GM23338 (cell line): ENCODE data around the gene WT1. TPM values are rescaled to one million over a fixed set of nuclear protein-coding genes. Genes with fewer than 3 reads are reported as not detected.

Experiments
- ATAC-seq: fragments of 200-7000 bp; cut with Tn5 transposase; 3 replicates; pipeline ENCODE4 v1.9.1; 2020
- DNase-seq: peaks from one replicate; pipeline ENCODE4 v3.0.0-alpha.2; 2015; ENCODE audit warnings: low spot score
- H2AFZ ChIP-seq: fragments of 200-600 bp; sonication (generic); 2 replicates; pipeline ENCODE4 v1.8.0; 2016; ENCODE audit warnings: antibody characterized with exemption, mild to moderate bottlenecking, moderate library complexity
- H3F3A ChIP-seq: fragments of 200-600 bp; sonication (generic); replicated peaks from 2 replicates; pipeline ENCODE4 v1.8.0; 2017; ENCODE audit warnings: antibody characterized with exemption, mixed run types, low read depth
- H3K27ac ChIP-seq: fragments of 200-600 bp; sonication (generic); 2 replicates; pipeline ENCODE4 v1.6.1; 2016; ENCODE audit warnings: low read depth
- H3K27me3 ChIP-seq: fragments of 200-600 bp; sonication (generic); 2 replicates; pipeline ENCODE4 v1.8.0; 2016; ENCODE audit warnings: mild to moderate bottlenecking, mixed run types, moderate library complexity; ENCODE audit not compliant: insufficient read depth
- H3K36me3 ChIP-seq: fragments of 200-600 bp; sonication (generic); 2 replicates; pipeline ENCODE4 v1.8.0; 2016; ENCODE audit warnings: mild to moderate bottlenecking; ENCODE audit not compliant: insufficient read depth
- H3K4me1 ChIP-seq: fragments of 200-600 bp; sonication (generic); 2 replicates; pipeline ENCODE4 v1.8.0; 2016; ENCODE audit warnings: mild to moderate bottlenecking, moderate library complexity; ENCODE audit not compliant: insufficient read depth
- H3K4me2 ChIP-seq: fragments of 200-600 bp; sonication (generic); 2 replicates; pipeline ENCODE4 v1.7.1; 2017; ENCODE audit warnings: mixed run types
- H3K4me3 ChIP-seq: fragments of 200-600 bp; sonication (generic); 2 replicates; pipeline ENCODE4 v1.6.1; 2016; ENCODE audit warnings: mixed run types
- H3K79me2 ChIP-seq: fragments of 200-600 bp; sonication (generic); replicated peaks from 2 replicates; pipeline ENCODE4 v1.8.0; 2017; ENCODE audit warnings: mild to moderate bottlenecking; ENCODE audit not compliant: insufficient read depth
- H3K9me2 ChIP-seq: fragments of 200-600 bp; sonication (generic); 2 replicates; pipeline ENCODE4 v1.8.0; 2017; ENCODE audit not compliant: insufficient read depth
- H4K20me1 ChIP-seq: fragments of 200-600 bp; sonication (generic); replicated peaks from 2 replicates; pipeline ENCODE4 v1.8.0; 2017; ENCODE audit warnings: mild to moderate bottlenecking; ENCODE audit not compliant: insufficient read depth
- H3K27ac Mint-ChIP-seq: 2 replicates; pipeline ENCODE4 v1.8.0; 2020; ENCODE audit warnings: inconsistent platforms, mild to moderate bottlenecking, moderate library complexity, mixed read lengths
- H3K27me3 Mint-ChIP-seq: 3 replicates; pipeline ENCODE4 v1.8.0; 2022; ENCODE audit warnings: low read depth, mild to moderate bottlenecking, moderate library complexity, mixed read lengths, inconsistent platforms; ENCODE audit not compliant: insufficient read depth, poor library complexity
- H3K36me3 Mint-ChIP-seq: 3 replicates; pipeline ENCODE4 v1.8.0; 2021; ENCODE audit warnings: low read depth, mild to moderate bottlenecking, inconsistent platforms, moderate library complexity, mixed read lengths
- H3K4me1 Mint-ChIP-seq: 3 replicates; pipeline ENCODE4 v1.8.0; 2020; ENCODE audit warnings: mild to moderate bottlenecking, inconsistent platforms, mixed read lengths
- H3K4me3 Mint-ChIP-seq: 3 replicates; pipeline ENCODE4 v1.8.0; 2021; ENCODE audit warnings: moderate library complexity, mild to moderate bottlenecking, inconsistent platforms, mixed read lengths
- H3K9me3 Mint-ChIP-seq: 3 replicates; pipeline ENCODE4 v1.8.0; 2020; ENCODE audit warnings: moderate library complexity, mild to moderate bottlenecking, inconsistent platforms, mixed read lengths
- EZH2 ChIP-seq: fragments of 200-600 bp; sonication (generic); IDR thresholded peaks from one replicate; pipeline ENCODE4 v1.8.0; 2017; ENCODE audit warnings: antibody characterized with exemption, mild to moderate bottlenecking, low read depth; ENCODE audit not compliant: unreplicated experiment
- EZH2phosphoT487 ChIP-seq: fragments of 200-600 bp; sonication (generic); IDR thresholded peaks from one replicate; pipeline ENCODE4 v1.8.1; 2018; ENCODE audit warnings: antibody characterized with exemption; ENCODE audit not compliant: unreplicated experiment
- JUNB ChIP-seq: IDR thresholded peaks from one replicate; pipeline ENCODE4 v1.6.1; 2016; ENCODE audit warnings: antibody characterized with exemption; ENCODE audit not compliant: unreplicated experiment
- NANOG ChIP-seq: IDR thresholded peaks from 2 replicates; pipeline ENCODE4 v1.6.1; 2016; ENCODE audit warnings: antibody characterized with exemption, borderline replicate concordance
- POLR2AphosphoS5 ChIP-seq: IDR thresholded peaks from 2 replicates; pipeline ENCODE4 v1.6.1; 2016; ENCODE audit warnings: antibody characterized with exemption, low read depth
- STAT1 ChIP-seq: IDR thresholded peaks from one replicate; pipeline ENCODE4 v1.6.1; 2016; ENCODE audit warnings: antibody characterized with exemption; ENCODE audit not compliant: unreplicated experiment
- ZNF114 ChIP-seq: fragments of 250-450 bp; sonication (Bioruptor Pico); IDR thresholded peaks from 2 replicates; pipeline ENCODE4 v1.5.0; 2020; ENCODE audit warnings: mild to moderate bottlenecking, moderate library complexity
- polyA plus RNA-seq: library from polyadenylated mRNA; unstranded; fragments of >200 nt; fragmentation: Nextera tagmentation; extraction: Ambion mirVana; gene quantifications from 2 replicates; pipeline ENCODE4 v1.2.1, GENCODE V29; 2016
- total RNA-seq: library from RNA; depleted of rRNA; stranded (reverse); fragments of >200 nt; shearing (Covaris generic); gene quantifications from 2 replicates; pipeline ENCODE4 v1.2.3, GENCODE V29; 2014
- TF ChIP-seq, protein P1 (sequence below), 2 experiments: fragments of 200-600 bp in 1 of 2; sonication (generic) in 1 of 2; conservative IDR thresholded peaks; 2 replicates each; pipeline versions ENCODE4 v1.5.1 to v1.6.1; 2016 to 2017; ENCODE audit warnings: antibody characterized with exemption in 2 of 2, low read depth in 2 of 2, mild to moderate bottlenecking in 2 of 2, moderate library complexity in 1 of 2
- TF ChIP-seq, protein P2 (sequence below): fragments of 250-450 bp; sonication (Bioruptor Pico); IDR thresholded peaks from 2 replicates; pipeline ENCODE4 v1.5.0; 2020; ENCODE audit warnings: mild to moderate bottlenecking, moderate library complexity
- TF ChIP-seq, protein P3 (sequence below): IDR thresholded peaks from one replicate; pipeline ENCODE4 v1.6.1; 2018; ENCODE audit warnings: antibody characterized with exemption; ENCODE audit not compliant: unreplicated experiment

WT1 gene
- total and polyA plus RNA-seq, 2 experiments from 2014 or later = 0.21 TPM; not detected in 1

DNA sequence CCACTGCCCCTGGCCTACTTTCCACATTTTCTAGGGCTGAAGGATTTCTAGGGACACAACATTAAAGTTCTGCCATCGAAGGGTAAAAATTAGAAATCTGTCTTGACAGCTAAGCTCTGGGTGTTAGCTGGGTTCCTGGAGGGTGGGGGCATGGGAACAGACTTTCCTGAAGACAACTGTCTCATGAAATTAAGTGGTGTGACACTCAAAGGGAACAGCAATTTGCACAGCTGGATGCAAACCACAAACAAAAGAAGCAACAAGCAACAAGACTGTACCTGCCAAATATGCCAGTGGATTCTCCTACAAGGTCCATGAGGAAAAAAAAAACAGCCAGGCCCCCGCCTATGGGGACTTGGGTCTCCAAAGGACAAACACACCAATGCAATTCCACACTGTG lies 32.5 kb downstream of the WT1 start (continued):
- TF ChIP-seq ZNF114 (CRISPR knock-in tag) = no peak
- no peak for TF ChIP-seq EZH2
- TF ChIP-seq, protein P1, sequence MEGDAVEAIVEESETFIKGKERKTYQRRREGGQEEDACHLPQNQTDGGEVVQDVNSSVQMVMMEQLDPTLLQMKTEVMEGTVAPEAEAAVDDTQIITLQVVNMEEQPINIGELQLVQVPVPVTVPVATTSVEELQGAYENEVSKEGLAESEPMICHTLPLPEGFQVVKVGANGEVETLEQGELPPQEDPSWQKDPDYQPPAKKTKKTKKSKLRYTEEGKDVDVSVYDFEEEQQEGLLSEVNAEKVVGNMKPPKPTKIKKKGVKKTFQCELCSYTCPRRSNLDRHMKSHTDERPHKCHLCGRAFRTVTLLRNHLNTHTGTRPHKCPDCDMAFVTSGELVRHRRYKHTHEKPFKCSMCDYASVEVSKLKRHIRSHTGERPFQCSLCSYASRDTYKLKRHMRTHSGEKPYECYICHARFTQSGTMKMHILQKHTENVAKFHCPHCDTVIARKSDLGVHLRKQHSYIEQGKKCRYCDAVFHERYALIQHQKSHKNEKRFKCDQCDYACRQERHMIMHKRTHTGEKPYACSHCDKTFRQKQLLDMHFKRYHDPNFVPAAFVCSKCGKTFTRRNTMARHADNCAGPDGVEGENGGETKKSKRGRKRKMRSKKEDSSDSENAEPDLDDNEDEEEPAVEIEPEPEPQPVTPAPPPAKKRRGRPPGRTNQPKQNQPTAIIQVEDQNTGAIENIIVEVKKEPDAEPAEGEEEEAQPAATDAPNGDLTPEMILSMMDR (conservative IDR thresholded peaks at IDR 0.05; ENCODE audit: low read depth in 2 of 2) = no peak

DNA sequence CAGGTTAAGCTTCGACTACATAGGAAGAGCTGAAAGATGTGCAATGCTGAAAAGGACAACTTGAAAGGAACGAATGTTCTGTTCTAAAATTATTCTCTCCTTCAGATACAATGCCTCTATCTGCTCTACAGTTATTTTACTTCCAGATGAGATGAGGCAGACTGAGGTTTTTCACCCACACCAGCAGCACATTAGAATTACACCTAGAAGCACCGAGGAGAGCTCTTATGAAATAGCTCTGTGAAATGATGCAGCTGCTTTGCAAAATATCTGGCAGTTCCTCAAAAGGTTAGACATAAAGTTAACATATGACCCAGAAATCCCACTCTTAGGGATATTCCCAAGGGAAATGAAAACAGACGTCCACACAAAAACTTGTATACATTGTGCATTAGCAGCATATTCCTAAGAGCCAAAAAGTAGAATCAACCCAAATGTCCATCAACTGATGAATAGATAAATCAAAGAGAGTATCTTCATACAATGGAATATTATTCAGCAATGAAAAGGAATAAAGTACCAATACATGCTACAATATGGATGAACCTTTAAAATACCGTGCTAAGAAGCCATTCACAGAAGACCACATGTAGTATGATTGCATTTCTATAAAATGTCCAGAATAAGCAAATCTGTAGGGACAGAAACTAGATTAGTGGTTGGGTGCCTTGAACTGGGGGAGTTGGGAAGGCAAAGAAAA lies 34.5 kb downstream of the WT1 start:
- Histone ChIP-seq H3K4me1 (peaks cover 6% of the 10 kb centered on the region; the same call in 1 of the 2 replicates), H2AFZ (no peak overlapping the region), H4K20me1 (no peaks in the 10 kb centered on the region), H3K36me3 (no peaks in the 10 kb centered on the region), H3K27me3 (no peaks in the 10 kb centered on the region), H3K79me2 (no peaks in the 10 kb centered on the region), H3F3A (no peaks in the 10 kb centered on the region), H3K4me2 (peak overlapping the region; percentile 35; the same call in 1 of the 2 replicates), H3K27ac (no peak overlapping the region), H3K4me3 (no peak overlapping the region), H3K9me2 (no peaks in the 10 kb centered on the region)
- no peak for ATAC-seq
- DNase-seq = no peak
- peaks cover 5% of the 10 kb centered on the region for H3K27me3 Mint-ChIP-seq
- H3K27ac Mint-ChIP-seq = no peak overlapping the region
- H3K4me1 Mint-ChIP-seq = peaks cover 7% of the 10 kb centered on the region; the same call in 2 of the 3 replicates
- H3K36me3 Mint-ChIP-seq = no peaks in the 10 kb centered on the region
- H3K9me3 Mint-ChIP-seq = no peaks in the 10 kb centered on the region
- no peak overlapping the region for H3K4me3 Mint-ChIP-seq
- TF ChIP-seq POLR2AphosphoS5 (no peak), EZH2phosphoT487 (no peak), EZH2 (no peak), JUNB (no peak), STAT1 (no peak), NANOG (no peak)
- TF ChIP-seq, protein P1 (conservative IDR thresholded peaks at IDR 0.05; ENCODE audit: low read depth in 2 of 2) = no peak
- TF ChIP-seq, protein P2, sequence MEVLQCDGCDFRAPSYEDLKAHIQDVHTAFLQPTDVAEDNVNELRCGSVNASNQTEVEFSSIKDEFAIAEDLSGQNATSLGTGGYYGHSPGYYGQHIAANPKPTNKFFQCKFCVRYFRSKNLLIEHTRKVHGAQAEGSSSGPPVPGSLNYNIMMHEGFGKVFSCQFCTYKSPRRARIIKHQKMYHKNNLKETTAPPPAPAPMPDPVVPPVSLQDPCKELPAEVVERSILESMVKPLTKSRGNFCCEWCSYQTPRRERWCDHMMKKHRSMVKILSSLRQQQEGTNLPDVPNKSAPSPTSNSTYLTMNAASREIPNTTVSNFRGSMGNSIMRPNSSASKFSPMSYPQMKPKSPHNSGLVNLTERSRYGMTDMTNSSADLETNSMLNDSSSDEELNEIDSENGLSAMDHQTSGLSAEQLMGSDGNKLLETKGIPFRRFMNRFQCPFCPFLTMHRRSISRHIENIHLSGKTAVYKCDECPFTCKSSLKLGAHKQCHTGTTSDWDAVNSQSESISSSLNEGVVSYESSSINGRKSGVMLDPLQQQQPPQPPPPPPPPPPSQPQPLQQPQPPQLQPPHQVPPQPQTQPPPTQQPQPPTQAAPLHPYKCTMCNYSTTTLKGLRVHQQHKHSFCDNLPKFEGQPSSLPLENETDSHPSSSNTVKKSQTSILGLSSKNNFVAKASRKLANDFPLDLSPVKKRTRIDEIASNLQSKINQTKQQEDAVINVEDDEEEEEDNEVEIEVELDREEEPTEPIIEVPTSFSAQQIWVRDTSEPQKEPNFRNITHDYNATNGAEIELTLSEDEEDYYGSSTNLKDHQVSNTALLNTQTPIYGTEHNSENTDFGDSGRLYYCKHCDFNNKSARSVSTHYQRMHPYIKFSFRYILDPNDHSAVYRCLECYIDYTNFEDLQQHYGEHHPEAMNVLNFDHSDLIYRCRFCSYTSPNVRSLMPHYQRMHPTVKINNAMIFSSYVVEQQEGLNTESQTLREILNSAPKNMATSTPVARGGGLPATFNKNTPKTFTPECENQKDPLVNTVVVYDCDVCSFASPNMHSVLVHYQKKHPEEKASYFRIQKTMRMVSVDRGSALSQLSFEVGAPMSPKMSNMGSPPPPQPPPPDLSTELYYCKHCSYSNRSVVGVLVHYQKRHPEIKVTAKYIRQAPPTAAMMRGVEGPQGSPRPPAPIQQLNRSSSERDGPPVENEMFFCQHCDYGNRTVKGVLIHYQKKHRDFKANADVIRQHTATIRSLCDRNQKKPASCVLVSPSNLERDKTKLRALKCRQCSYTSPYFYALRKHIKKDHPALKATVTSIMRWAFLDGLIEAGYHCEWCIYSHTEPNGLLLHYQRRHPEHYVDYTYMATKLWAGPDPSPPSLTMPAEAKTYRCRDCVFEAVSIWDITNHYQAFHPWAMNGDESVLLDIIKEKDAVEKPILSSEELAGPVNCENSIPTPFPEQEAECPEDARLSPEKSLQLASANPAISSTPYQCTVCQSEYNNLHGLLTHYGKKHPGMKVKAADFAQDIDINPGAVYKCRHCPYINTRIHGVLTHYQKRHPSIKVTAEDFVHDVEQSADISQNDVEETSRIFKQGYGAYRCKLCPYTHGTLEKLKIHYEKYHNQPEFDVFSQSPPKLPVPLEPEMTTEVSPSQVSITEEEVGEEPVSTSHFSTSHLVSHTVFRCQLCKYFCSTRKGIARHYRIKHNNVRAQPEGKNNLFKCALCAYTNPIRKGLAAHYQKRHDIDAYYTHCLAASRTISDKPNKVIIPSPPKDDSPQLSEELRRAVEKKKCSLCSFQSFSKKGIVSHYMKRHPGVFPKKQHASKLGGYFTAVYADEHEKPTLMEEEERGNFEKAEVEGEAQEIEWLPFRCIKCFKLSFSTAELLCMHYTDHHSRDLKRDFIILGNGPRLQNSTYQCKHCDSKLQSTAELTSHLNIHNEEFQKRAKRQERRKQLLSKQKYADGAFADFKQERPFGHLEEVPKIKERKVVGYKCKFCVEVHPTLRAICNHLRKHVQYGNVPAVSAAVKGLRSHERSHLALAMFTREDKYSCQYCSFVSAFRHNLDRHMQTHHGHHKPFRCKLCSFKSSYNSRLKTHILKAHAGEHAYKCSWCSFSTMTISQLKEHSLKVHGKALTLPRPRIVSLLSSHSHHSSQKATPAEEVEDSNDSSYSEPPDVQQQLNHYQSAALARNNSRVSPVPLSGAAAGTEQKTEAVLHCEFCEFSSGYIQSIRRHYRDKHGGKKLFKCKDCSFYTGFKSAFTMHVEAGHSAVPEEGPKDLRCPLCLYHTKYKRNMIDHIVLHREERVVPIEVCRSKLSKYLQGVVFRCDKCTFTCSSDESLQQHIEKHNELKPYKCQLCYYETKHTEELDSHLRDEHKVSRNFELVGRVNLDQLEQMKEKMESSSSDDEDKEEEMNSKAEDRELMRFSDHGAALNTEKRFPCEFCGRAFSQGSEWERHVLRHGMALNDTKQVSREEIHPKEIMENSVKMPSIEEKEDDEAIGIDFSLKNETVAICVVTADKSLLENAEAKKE (CRISPR knock-in tag) = no peak
- TF ChIP-seq, protein P3, sequence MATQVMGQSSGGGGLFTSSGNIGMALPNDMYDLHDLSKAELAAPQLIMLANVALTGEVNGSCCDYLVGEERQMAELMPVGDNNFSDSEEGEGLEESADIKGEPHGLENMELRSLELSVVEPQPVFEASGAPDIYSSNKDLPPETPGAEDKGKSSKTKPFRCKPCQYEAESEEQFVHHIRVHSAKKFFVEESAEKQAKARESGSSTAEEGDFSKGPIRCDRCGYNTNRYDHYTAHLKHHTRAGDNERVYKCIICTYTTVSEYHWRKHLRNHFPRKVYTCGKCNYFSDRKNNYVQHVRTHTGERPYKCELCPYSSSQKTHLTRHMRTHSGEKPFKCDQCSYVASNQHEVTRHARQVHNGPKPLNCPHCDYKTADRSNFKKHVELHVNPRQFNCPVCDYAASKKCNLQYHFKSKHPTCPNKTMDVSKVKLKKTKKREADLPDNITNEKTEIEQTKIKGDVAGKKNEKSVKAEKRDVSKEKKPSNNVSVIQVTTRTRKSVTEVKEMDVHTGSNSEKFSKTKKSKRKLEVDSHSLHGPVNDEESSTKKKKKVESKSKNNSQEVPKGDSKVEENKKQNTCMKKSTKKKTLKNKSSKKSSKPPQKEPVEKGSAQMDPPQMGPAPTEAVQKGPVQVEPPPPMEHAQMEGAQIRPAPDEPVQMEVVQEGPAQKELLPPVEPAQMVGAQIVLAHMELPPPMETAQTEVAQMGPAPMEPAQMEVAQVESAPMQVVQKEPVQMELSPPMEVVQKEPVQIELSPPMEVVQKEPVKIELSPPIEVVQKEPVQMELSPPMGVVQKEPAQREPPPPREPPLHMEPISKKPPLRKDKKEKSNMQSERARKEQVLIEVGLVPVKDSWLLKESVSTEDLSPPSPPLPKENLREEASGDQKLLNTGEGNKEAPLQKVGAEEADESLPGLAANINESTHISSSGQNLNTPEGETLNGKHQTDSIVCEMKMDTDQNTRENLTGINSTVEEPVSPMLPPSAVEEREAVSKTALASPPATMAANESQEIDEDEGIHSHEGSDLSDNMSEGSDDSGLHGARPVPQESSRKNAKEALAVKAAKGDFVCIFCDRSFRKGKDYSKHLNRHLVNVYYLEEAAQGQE = no peak
